Urinary bladder (tissue), 4 donors: Measurements from ENCODE around the gene ARHGAP32. TPM values are rescaled to one million over a fixed set of nuclear protein-coding genes. Genes with fewer than 3 reads are reported as not detected.
"Not testable (repeated sequence)": the region's sequence is repeated elsewhere in the genome, so short reads cannot be mapped to it uniquely, and the experiment has no call there.

Source experiments
- DNase-seq: peaks from one replicate; pipeline ENCODE4 v3.0.0-alpha.2; 2015; ENCODE audit errors: extremely low spot score
- H3K27ac ChIP-seq: one replicate; pipeline ENCODE4 v1.5.1; 2013; ENCODE audit warnings: low read depth, mild to moderate bottlenecking, moderate library complexity
- H3K36me3 ChIP-seq: one replicate; pipeline ENCODE4 v1.6.1; 2013; ENCODE audit warnings: mild to moderate bottlenecking, moderate library complexity; ENCODE audit not compliant: insufficient read depth
- H3K4me1 ChIP-seq: one replicate; pipeline ENCODE4 v1.6.1; 2013; ENCODE audit warnings: mild to moderate bottlenecking, moderate library complexity; ENCODE audit not compliant: insufficient read depth
- H3K4me3 ChIP-seq: one replicate; pipeline ENCODE4 v1.5.1; 2013; ENCODE audit warnings: low read depth, low read length
- WGBS: extraction: QIAGEN DNeasy Blood & Tissue Kit; methylation state at CpG from one replicate; pipeline ENCODE4 v1.1.7; 2013; 5-methylcytosine and 5-hydroxymethylcytosine counted together
- polyA plus RNA-seq: library from polyadenylated mRNA; stranded (reverse); fragments of 200-250 nt; gene quantifications from one replicate; pipeline ENCODE4 v1.2.3, GENCODE V29; 2013
- total RNA-seq: library from RNA; depleted of rRNA; stranded (reverse); fragments of >200 nt; gene quantifications from one replicate; pipeline ENCODE4 v1.2.3, GENCODE V29; 2014
- donor health status: healthy with polysubstance abuse.
- donor health status: healthy.

The ARHGAP32 gene
- total and polyA plus RNA-seq, 2 donors = 5.1 to 40.0 TPM

- Histone ChIP-seq H3K36me3 (no peaks in the 10 kb centered on the region), H3K27ac (no peak overlapping the region), H3K4me3 (no peak overlapping the region), H3K4me1 (no peaks in the 10 kb centered on the region)
- 55% methylated on average over 5 of the region's 5 CpGs for WGBS
- DNase-seq = peak; percentile 63
Observed at GRCh38 chr11:129013737-129014475, 178.2 kb downstream of the ARHGAP32 start.

GRCh38 chr11:129012880-129013279, 179.2 kb downstream of the ARHGAP32 start:
- WGBS = 88% methylated on average over 4 of the region's 4 CpGs
- Histone ChIP-seq H3K4me3 (no peak overlapping the region), H3K27ac (no peak overlapping the region), H3K4me1 (no peaks in the 10 kb centered on the region), H3K36me3 (no peaks in the 10 kb centered on the region)
- DNase-seq = no peak

GRCh38 chr11:129006161-129006560, 186.0 kb downstream of the ARHGAP32 start:
- Histone ChIP-seq H3K4me3 (no peak overlapping the region), H3K36me3 (no peaks in the 10 kb centered on the region), H3K4me1 (no peaks in the 10 kb centered on the region), H3K27ac (no peak overlapping the region)
- WGBS = 92% methylated on average over 4 of the region's 4 CpGs
- DNase-seq = no peak

- H3K27ac ChIP-seq, H3K4me1 ChIP-seq, DNase-seq, H3K4me3 ChIP-seq, H3K36me3 ChIP-seq: not testable (repeated sequence)
- WGBS = 89% methylated on average over 8 of the region's 8 CpGs
Observed at GRCh38 chr11:128999165-128999564, 193.0 kb downstream of the ARHGAP32 start.

GRCh38 chr11:128988242-128988970, 203.7 kb downstream of the ARHGAP32 start:
- no peak for DNase-seq
- peaks cover 3% of the 10 kb centered on the region for H3K36me3 ChIP-seq
- no peaks in the 10 kb centered on the region for H3K4me1 ChIP-seq
- no peak overlapping the region for H3K4me3 ChIP-seq
- H3K27ac ChIP-seq = no peak overlapping the region

GRCh38 chr11:128985880-128986279, 206.2 kb downstream of the ARHGAP32 start:
- 76% methylated on average over 5 of the region's 5 CpGs for WGBS
- Histone ChIP-seq H3K27ac (no peak overlapping the region), H3K36me3 (peaks cover 3% of the 10 kb centered on the region), H3K4me3 (no peak overlapping the region), H3K4me1 (no peaks in the 10 kb centered on the region)
- DNase-seq = no peak

GRCh38 chr11:128983023-128983422, 209.1 kb downstream of the ARHGAP32 start:
- no peak overlapping the region for H3K4me3 ChIP-seq
- H3K27ac ChIP-seq = no peak overlapping the region
- no peak for DNase-seq
- H3K4me1 ChIP-seq = no peaks in the 10 kb centered on the region
- peaks cover 3% of the 10 kb centered on the region for H3K36me3 ChIP-seq
- 96% methylated on average over 8 of the region's 8 CpGs for WGBS

GRCh38 chr11:128981254-128981653, 210.9 kb downstream of the ARHGAP32 start:
- Histone ChIP-seq H3K36me3 (peaks cover 5% of the 10 kb centered on the region), H3K4me1 (no peaks in the 10 kb centered on the region), H3K27ac (no peak overlapping the region), H3K4me3 (no peak overlapping the region)
- no peak for DNase-seq
- WGBS = 52% methylated on average over 7 of the region's 7 CpGs

GRCh38 chr11:128970598-128971190, 221.4 kb downstream of the ARHGAP32 start:
- peaks cover 6% of the 10 kb centered on the region for H3K36me3 ChIP-seq

GRCh38 chr11:128968916-128969315, 223.2 kb downstream of the ARHGAP32 start:
- H3K27ac ChIP-seq = no peak overlapping the region
- WGBS = 93% methylated on average over 9 of the region's 9 CpGs
- H3K36me3 ChIP-seq = peaks cover 6% of the 10 kb centered on the region
- H3K4me1 ChIP-seq = no peaks in the 10 kb centered on the region
- DNase-seq = no peak
- H3K4me3 ChIP-seq = no peak overlapping the region

More at GRCh38 chr11:128970598-128971190, 221.4 kb downstream of the ARHGAP32 start:
- WGBS = 95% methylated on average over 13 of the region's 13 CpGs
- Histone ChIP-seq H3K27ac (no peak overlapping the region), H3K4me1 (no peaks in the 10 kb centered on the region), H3K4me3 (no peak overlapping the region)
- no peak for DNase-seq

GRCh38 chr11:128967578-128967977, 224.5 kb downstream of the ARHGAP32 start:
- WGBS = 85% methylated on average over 6 of the region's 6 CpGs
- DNase-seq = no peak
- Histone ChIP-seq H3K27ac (no peak overlapping the region), H3K4me3 (no peak overlapping the region), H3K4me1 (no peaks in the 10 kb centered on the region), H3K36me3 (peaks cover 3% of the 10 kb centered on the region)

GRCh38 chr11:128965485-128965884, 226.6 kb downstream of the ARHGAP32 start:
- DNase-seq = no peak
- no peak overlapping the region for H3K4me3 ChIP-seq
- H3K4me1 ChIP-seq = no peaks in the 10 kb centered on the region
- WGBS = 45% methylated on average over 4 of the region's 4 CpGs
- no peaks in the 10 kb centered on the region for H3K36me3 ChIP-seq
- no peak overlapping the region for H3K27ac ChIP-seq

GRCh38 chr11:128964463-128964930, 227.6 kb downstream of the ARHGAP32 start:
- no peak for DNase-seq
- Histone ChIP-seq H3K4me1 (no peaks in the 10 kb centered on the region), H3K4me3 (no peak overlapping the region), H3K27ac (no peak overlapping the region), H3K36me3 (no peaks in the 10 kb centered on the region)
- 78% methylated on average over 7 of the region's 7 CpGs for WGBS
